NK-92 (cell line): ENCODE measurements around the gene PRPF6.

Experiments used
- DNase-seq: peaks from one replicate; lab custom pipeline; 2025; ENCODE audit not compliant: unreplicated experiment; lab: John Stamatoyannopoulos, UW

Gene PRPF6

GRCh38 chr20:64047968-64048401, 67.1 kb downstream of the PRPF6 start:
- no peak for DNase-seq

- DNase-seq = no peak
These were observed 67.6 kb downstream of the PRPF6 start for GRCh38 chr20:64048402-64049044.

- no peak for DNase-seq
These were observed 68.3 kb downstream of the PRPF6 start, which contains the start of gene SOX18 for GRCh38 chr20:64049060-64049877. TSS of gene SOX18 (minus strand) at chr20:64049639. CDS start at chr20:64049516, 123 bp downstream.

GRCh38 chr20:64049878-64050260, 68.9 kb downstream of the PRPF6 start:
- no peak for DNase-seq

- no peak for DNase-seq
These were observed 69.5 kb downstream of the PRPF6 start for GRCh38 chr20:64050261-64051032.

- DNase-seq = no peak
These were observed 70.1 kb downstream of the PRPF6 start for GRCh38 chr20:64051033-64051452.

GRCh38 chr20:64051561-64052325, 70.8 kb downstream of the PRPF6 start:
- no peak for DNase-seq

GRCh38 chr20:64052326-64052722, 71.4 kb downstream of the PRPF6 start:
- DNase-seq = no peak

DNA sequence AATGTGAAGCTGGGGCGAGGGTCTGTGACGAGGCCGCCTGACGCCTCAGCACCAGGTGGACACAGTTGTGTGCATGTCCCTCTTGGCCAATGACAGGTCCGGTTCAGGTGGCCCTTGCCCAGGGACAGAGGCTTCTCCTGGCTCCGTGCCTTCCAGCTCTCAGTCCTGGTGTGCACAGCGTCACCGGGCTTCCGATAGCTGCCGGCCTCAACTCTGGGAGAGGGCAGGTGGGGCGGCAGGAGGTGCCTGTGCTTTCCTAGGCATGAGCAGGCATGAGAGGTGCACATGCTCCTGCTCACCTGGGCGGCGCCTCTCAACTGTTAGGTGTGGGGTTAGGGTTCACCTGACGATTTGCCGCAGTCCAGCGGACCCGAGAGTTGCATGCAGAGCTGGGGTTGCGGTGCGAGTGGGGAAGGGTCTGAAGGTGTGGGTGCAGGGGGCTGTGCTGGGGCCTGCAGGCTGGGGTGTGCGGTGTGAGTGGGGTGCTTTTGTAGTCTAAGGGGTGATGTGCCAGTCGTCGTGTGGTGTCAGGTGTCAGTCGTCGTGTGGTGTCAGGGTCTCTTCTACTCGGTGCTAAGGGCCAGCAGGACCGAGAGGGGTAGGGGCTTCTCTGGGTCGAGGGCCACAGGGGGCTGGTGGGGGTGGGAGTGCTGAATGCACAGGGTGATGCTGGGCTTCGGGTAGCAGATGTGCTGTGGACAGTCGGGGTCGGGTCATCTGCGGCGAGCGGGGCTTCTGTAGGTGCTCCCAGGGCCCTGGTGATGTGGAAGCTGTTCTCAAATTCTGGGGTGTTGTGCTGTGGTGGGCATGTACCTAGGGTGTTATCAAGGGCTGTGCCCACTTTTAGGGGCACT, 72.3 kb downstream of the PRPF6 start:
- no peak for DNase-seq

DNA sequence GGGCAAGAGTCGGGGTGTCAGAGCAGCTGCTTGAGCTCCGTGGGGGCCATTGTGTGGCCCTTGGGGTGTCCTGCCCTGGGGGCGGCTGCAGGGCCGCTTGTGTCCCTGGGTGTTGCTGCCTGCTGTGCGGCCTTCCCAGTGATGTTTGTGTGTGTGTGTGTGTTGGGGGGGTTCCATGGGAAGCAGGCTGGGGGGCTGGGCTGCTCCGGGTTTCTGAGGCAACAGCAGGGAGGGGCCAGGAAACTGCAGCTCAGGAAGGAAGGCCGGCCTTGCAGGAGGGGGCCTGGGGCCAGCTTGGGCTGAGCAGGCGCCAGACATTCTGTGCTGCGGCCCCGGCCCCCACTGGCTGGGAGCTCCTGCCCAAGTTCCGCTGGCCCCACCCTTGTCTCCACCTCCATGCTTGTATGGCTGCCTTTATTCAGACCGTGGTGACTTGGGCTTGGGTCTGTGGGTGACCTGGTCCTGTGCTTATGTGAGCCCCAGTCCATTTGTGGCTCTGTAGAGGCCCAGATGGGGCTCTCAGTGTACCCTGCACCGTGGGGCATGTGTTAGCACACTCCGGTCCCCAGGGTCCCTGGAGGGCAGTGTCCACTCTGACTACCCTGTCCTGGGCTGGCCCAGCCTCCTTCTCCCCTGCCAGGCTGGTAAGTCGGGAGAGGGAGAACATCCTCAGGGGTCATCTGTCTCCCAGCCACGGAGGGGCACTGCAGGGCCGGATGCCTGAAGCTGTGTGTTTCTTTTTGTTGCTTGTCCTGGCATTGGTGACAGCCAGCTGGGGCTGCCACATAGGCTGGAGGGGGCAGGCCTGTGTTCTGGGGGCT, 73.1 kb downstream of the PRPF6 start:
- no peak for DNase-seq

DNA sequence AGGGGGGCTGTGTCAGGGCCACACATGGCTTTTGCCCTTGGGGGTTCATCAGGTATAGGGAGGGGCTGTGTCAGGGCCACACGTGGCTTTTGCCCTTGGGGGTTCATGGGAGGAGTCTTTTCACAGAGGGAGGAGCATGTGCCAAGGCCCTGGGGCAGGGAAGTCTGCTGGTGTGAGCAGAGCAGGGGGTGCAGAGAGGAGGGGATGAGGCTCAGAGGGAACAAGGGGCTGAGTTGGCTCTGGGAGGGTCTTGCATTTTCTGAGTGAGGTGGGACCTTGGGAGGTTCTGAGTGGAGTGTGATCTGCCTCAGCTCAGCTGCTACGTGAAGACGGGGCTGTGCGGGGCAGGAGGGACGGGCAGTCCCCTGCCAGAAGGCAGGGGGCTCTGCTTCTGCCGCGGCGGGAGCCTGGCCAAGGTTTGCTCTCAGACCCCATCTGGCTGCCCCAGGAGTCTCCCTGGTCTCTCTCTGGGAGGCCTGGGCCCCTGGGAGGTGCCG, 74.5 kb downstream of the PRPF6 start:
- no peak for DNase-seq

- DNase-seq = no peak
These were observed 75.1 kb downstream of the PRPF6 start for GRCh38 chr20:64055893-64056638.

- DNase-seq = no peak
These were observed 75.6 kb downstream of the PRPF6 start for GRCh38 chr20:64056639-64056888.

GRCh38 chr20:64056889-64057627, 76.1 kb downstream of the PRPF6 start:
- DNase-seq = no peak

DNA sequence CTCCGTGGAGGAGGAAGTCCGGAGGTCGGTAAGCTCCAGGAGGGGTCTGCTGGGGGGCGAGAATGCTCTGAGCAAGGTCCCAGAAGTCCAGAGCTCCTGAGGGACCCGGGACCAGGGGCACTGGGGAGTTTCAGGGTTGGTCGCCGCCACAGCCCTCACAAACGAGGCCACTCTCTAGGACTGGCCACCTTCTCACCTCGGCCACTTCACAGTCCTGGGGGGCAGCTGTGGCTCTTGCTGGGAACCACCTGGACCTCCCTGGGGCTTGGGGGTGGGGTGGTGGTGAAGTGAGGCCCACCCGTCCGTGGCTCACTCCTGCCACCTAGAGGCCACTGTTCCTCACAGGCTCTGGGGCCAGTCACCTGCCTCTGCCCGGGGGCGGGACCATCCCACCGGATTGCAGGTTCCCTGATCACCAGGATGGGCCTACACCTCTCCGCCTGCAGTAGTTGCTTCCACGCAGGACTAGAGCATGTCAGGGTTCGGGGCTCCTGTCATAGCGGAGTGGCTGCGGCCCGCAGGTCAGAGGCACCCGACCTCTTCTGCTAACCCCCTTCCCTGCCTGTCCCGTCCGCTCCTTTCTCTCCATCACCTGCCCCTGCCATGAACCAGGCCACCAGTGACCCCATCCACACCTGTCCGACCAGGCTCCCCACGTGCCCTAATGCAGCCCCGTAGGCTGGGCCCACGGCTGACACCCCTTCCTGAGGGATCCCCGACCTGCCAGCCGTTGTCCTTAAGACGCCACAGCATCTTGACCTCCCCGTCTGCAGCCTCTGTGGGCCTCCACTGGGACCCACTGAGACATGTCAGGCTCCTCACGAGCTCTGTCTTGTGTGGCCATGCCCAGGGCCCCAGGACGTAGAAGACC, 76.9 kb downstream of the PRPF6 start:
- no peak for DNase-seq

GRCh38 chr20:64058536-64058935, 77.6 kb downstream of the PRPF6 start:
- DNase-seq = no peak

GRCh38 chr20:64062276-64062595, 81.3 kb downstream of the PRPF6 start:
- DNase-seq = no peak
